ENCODE measurements around the gene PCDHGA9. TPM values are rescaled to one million over a fixed set of nuclear protein-coding genes. Genes with fewer than 3 reads are reported as not detected.

The PCDHGA9 gene
- total RNA-seq, 2 donors from 2014 or later, result 0.89 to 7.3 TPM

GRCh38 chr5:141382469-141383294, 19.9 kb upstream of the PCDHGA9 start, which contains the start of gene PCDHGA7:
Gene PCDHGA7, plus strand, starts transcription at chr5:141382742. Its CDS starts 158 bp downstream, at chr5:141382900.
- Mint-ChIP-seq H3K4me3 (no peak within 1 kb of the TSS), H3K9me3 (peaks cover 42% of the 10 kb centered on the region), H3K27ac (no peak within 1 kb of the TSS), H3K27me3 (ENCODE audit: insufficient read depth) (no peaks in the 10 kb centered on the region), H3K4me1 (no peaks in the 10 kb centered on the region), H3K36me3 (ENCODE audit: low read depth) (peaks cover 23% of the 10 kb centered on the region)
- WGBS, 2 experiments (ENCODE audit: insufficient coverage in 1 of 2, insufficient read length in 1 of 2), result 91 to 95% methylated on average over 33 to 37 of the region's 37 CpGs
- H3K36me3 ChIP-seq (ENCODE audit: control insufficient read depth, insufficient read depth, low read length), result no peaks in the 10 kb centered on the region
- peaks cover 38% of the 10 kb centered on the region for H3K9me3 ChIP-seq (ENCODE audit: control insufficient read depth, low read length)
- DNase-seq, result no peak
- no peak within 1 kb of the TSS for H3K27ac ChIP-seq (ENCODE audit: low read depth, low read length)
- no peak within 1 kb of the TSS for H3K9ac ChIP-seq (ENCODE audit: extremely low read depth, low read length, poor library complexity, severe bottlenecking)
- TF ChIP-seq, protein P1, sequence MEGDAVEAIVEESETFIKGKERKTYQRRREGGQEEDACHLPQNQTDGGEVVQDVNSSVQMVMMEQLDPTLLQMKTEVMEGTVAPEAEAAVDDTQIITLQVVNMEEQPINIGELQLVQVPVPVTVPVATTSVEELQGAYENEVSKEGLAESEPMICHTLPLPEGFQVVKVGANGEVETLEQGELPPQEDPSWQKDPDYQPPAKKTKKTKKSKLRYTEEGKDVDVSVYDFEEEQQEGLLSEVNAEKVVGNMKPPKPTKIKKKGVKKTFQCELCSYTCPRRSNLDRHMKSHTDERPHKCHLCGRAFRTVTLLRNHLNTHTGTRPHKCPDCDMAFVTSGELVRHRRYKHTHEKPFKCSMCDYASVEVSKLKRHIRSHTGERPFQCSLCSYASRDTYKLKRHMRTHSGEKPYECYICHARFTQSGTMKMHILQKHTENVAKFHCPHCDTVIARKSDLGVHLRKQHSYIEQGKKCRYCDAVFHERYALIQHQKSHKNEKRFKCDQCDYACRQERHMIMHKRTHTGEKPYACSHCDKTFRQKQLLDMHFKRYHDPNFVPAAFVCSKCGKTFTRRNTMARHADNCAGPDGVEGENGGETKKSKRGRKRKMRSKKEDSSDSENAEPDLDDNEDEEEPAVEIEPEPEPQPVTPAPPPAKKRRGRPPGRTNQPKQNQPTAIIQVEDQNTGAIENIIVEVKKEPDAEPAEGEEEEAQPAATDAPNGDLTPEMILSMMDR (conservative IDR thresholded peaks at IDR 0.05), result no peak
- no peak within 1 kb of the TSS for H3K4me3 ChIP-seq (ENCODE audit: low read length)
- H3K27me3 ChIP-seq (ENCODE audit: control insufficient read depth, insufficient read depth, low read length, poor library complexity, severe bottlenecking), result no peaks in the 10 kb centered on the region
- no peaks in the 10 kb centered on the region for H3K4me1 ChIP-seq (ENCODE audit: control insufficient read depth, insufficient read depth, low read length)

DNA sequence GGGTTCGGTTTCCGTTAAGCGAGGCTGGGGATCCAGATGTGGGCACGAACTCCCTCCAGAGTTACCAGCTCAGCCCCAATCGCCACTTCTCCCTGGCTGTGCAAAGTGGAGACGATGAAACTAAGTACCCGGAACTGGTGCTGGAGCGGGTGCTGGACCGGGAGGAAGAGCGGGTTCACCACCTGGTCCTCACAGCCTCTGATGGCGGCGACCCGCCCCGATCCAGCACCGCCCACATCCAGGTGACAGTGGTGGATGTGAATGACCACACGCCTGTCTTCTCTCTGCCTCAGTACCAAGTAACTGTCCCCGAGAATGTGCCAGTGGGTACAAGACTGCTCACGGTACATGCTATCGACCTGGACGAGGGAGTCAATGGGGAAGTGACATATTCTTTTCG, 19.2 kb upstream of the PCDHGA9 start:
- H3K27ac Mint-ChIP-seq, result no peak overlapping the region
- 92 to 96% methylated on average over 17 to 21 of the region's 21 CpGs for WGBS, 2 experiments (ENCODE audit: insufficient coverage in 1 of 2, insufficient read length in 1 of 2)
- H3K27me3 Mint-ChIP-seq (ENCODE audit: insufficient read depth), result peaks cover 3% of the 10 kb centered on the region
- H3K9me3 ChIP-seq (ENCODE audit: control insufficient read depth, low read length), result peaks cover 36% of the 10 kb centered on the region
- H3K36me3 ChIP-seq (ENCODE audit: control insufficient read depth, insufficient read depth, low read length), result no peaks in the 10 kb centered on the region
- peaks cover 26% of the 10 kb centered on the region for H3K36me3 Mint-ChIP-seq (ENCODE audit: low read depth)
- no peaks in the 10 kb centered on the region for H3K4me1 ChIP-seq (ENCODE audit: control insufficient read depth, insufficient read depth, low read length)
- TF ChIP-seq, protein P1 (conservative IDR thresholded peaks at IDR 0.05), result no peak
- H3K4me1 Mint-ChIP-seq, result no peaks in the 10 kb centered on the region
- H3K27me3 ChIP-seq (ENCODE audit: control insufficient read depth, insufficient read depth, low read length, poor library complexity, severe bottlenecking), result no peaks in the 10 kb centered on the region
- H3K4me3 Mint-ChIP-seq, result no peak overlapping the region
- no peak overlapping the region for H3K4me3 ChIP-seq (ENCODE audit: low read length)
- no peak overlapping the region for H3K27ac ChIP-seq (ENCODE audit: low read depth, low read length)
- no peak for DNase-seq
- H3K9me3 Mint-ChIP-seq, result peaks cover 46% of the 10 kb centered on the region
- no peak overlapping the region for H3K9ac ChIP-seq (ENCODE audit: extremely low read depth, low read length, poor library complexity, severe bottlenecking)

- no peak for DNase-seq
- H3K36me3 ChIP-seq (ENCODE audit: control insufficient read depth, insufficient read depth, low read length), result no peaks in the 10 kb centered on the region
- H3K4me3 ChIP-seq (ENCODE audit: low read length), result no peak overlapping the region
- H3K4me1 Mint-ChIP-seq, result no peaks in the 10 kb centered on the region
- H3K4me1 ChIP-seq (ENCODE audit: control insufficient read depth, insufficient read depth, low read length), result no peaks in the 10 kb centered on the region
- peaks cover 59% of the 10 kb centered on the region for H3K9me3 Mint-ChIP-seq
- peaks cover 44% of the 10 kb centered on the region for H3K9me3 ChIP-seq (ENCODE audit: control insufficient read depth, low read length)
- H3K27ac ChIP-seq (ENCODE audit: low read depth, low read length), result no peak overlapping the region
- 92 to 94% methylated on average over 36 to 43 of the region's 43 CpGs for WGBS, 2 experiments (ENCODE audit: insufficient coverage in 1 of 2, insufficient read length in 1 of 2)
- no peaks in the 10 kb centered on the region for H3K27me3 ChIP-seq (ENCODE audit: control insufficient read depth, insufficient read depth, low read length, poor library complexity, severe bottlenecking)
- H3K4me3 Mint-ChIP-seq, result no peak overlapping the region
- H3K27ac Mint-ChIP-seq, result no peak overlapping the region
- no peak overlapping the region for H3K9ac ChIP-seq (ENCODE audit: extremely low read depth, low read length, poor library complexity, severe bottlenecking)
- peaks cover 11% of the 10 kb centered on the region for H3K27me3 Mint-ChIP-seq (ENCODE audit: insufficient read depth)
- TF ChIP-seq, protein P1 (conservative IDR thresholded peaks at IDR 0.05), result no peak
- H3K36me3 Mint-ChIP-seq (ENCODE audit: low read depth), result peaks cover 35% of the 10 kb centered on the region
These were observed 17.9 kb upstream of the PCDHGA9 start for GRCh38 chr5:141384471-141385267.

Data from endodermal cell (in vitro differentiated cells).